ENCODE data around the gene RHOG. TPM values are rescaled to one million over a fixed set of nuclear protein-coding genes. Genes with fewer than 3 reads are reported as not detected.
"Not testable (repeated sequence)": the region's sequence is repeated elsewhere in the genome, so short reads cannot be mapped to it uniquely, and the experiment has no call there.

RHOG gene
- total RNA-seq, 1 experiment from 2014 or later: 31.0 TPM

DNA sequence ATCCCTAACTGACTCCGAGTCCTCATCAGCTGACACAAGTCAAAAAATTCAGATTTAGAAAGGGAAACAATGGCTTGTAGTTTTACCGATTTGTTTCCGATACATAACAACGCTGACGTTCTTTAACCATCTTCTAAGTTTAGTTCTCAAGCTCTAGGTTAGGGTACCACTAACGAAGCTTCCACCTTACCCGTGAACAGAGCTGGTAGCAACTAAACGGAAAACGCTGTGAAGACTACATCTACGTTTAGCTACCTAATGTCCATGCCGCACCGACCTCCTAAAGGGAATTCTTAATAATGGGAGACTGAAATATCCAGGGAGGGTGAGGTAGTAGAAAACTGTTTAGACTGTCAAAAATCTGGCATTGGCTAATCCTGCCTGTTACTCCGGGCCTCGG, 44.4 kb downstream of the RHOG start:
- Histone ChIP-seq H2AFZ (no peak overlapping the region), H3K4me2 (peak overlapping the region; percentile 94), H3K36me3 (ENCODE audit: low read depth) (peaks cover 6% of the 10 kb centered on the region; the same call in 1 of the 2 replicates), H3K9me2 (ENCODE audit: insufficient read depth) (no peaks in the 10 kb centered on the region), H3K4me3 (peak overlapping the region; percentile 86), H3K9me3 (ENCODE audit: insufficient read depth, low read depth) (no peaks in the 10 kb centered on the region), H3F3A (ENCODE audit: insufficient read depth, low read depth) (no peaks in the 10 kb centered on the region; the same call in 1 of the 2 replicates), H3K27me3 (ENCODE audit: insufficient read depth, low read depth) (no peaks in the 10 kb centered on the region), H4K20me1 (ENCODE audit: insufficient read depth) (peaks cover 29% of the 10 kb centered on the region), H3K4me1 (replicated peaks; ENCODE audit: insufficient read depth) (peaks cover 17% of the 10 kb centered on the region), H3K27ac (no peak overlapping the region), H3K79me2 (ENCODE audit: low read depth) (peaks cover 59% of the 10 kb centered on the region)
- ChIA-PET CTCF (interaction anchor here (0.6 kb wide), 1 partner anchor 59 kb away, joined by 3 read pairs; no protein-coding TSS in a partner anchor), POLR2A (ENCODE audit: unreplicated experiment) (interaction anchor here (0.6 kb wide), 1 partner anchor 119 kb away, joined by 3 read pairs; no protein-coding TSS in a partner anchor)
- no peak for DNase-seq
- intact Hi-C loops (cut with micrococcal nuclease; ENCODE audit: unreplicated experiment): no loop called here
- no peak for TF ChIP-seq EZH2 (IDR thresholded peaks at IDR 0.05; ENCODE audit: low read depth)
- TF ChIP-seq, protein P1, sequence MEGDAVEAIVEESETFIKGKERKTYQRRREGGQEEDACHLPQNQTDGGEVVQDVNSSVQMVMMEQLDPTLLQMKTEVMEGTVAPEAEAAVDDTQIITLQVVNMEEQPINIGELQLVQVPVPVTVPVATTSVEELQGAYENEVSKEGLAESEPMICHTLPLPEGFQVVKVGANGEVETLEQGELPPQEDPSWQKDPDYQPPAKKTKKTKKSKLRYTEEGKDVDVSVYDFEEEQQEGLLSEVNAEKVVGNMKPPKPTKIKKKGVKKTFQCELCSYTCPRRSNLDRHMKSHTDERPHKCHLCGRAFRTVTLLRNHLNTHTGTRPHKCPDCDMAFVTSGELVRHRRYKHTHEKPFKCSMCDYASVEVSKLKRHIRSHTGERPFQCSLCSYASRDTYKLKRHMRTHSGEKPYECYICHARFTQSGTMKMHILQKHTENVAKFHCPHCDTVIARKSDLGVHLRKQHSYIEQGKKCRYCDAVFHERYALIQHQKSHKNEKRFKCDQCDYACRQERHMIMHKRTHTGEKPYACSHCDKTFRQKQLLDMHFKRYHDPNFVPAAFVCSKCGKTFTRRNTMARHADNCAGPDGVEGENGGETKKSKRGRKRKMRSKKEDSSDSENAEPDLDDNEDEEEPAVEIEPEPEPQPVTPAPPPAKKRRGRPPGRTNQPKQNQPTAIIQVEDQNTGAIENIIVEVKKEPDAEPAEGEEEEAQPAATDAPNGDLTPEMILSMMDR (conservative IDR thresholded peaks at IDR 0.05): no peak
- no TSS peak for BruUV-seq (replicated peaks)

DNA sequence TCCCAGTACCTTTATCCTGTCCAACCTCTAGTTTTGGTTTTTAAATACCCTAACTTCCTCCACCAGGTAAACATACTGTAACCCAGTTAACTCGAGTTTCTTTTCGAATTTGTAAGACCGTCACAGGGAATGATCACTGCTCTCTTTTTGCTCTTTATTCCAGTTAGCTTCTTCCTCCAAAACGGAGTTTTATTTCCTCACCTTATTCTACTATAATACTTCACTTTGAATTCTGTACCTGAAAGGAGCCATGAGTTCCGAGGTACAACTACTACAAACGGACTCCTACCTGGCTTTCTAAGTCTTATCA, 44.8 kb downstream of the RHOG start:
- intact Hi-C loops (cut with micrococcal nuclease; ENCODE audit: unreplicated experiment): no loop called here
- BruUV-seq (replicated peaks): no TSS peak
- no peaks in the 10 kb centered on the region for H3K27me3 ChIP-seq (ENCODE audit: insufficient read depth, low read depth)
- H3K4me3 ChIP-seq: peak overlapping the region; percentile 86
- no peaks in the 10 kb centered on the region; the same call in 1 of the 2 replicates for H3F3A ChIP-seq (ENCODE audit: insufficient read depth, low read depth)
- H3K36me3 ChIP-seq (ENCODE audit: low read depth): peaks cover 6% of the 10 kb centered on the region; the same call in 1 of the 2 replicates
- POLR2A ChIA-PET (ENCODE audit: unreplicated experiment): interaction anchor here (0.6 kb wide), 1 partner anchor 211 kb away, joined by 9 read pairs; no protein-coding TSS in a partner anchor
- no peak overlapping the region for H3K27ac ChIP-seq
- CTCF ChIA-PET: interaction anchor here (0.6 kb wide), 1 partner anchor 18 kb away, joined by 9 read pairs; no protein-coding TSS in a partner anchor
- peaks cover 63% of the 10 kb centered on the region for H3K79me2 ChIP-seq (ENCODE audit: low read depth)
- no peak for DNase-seq
- no peak for TF ChIP-seq EZH2 (IDR thresholded peaks at IDR 0.05; ENCODE audit: low read depth)
- TF ChIP-seq, protein P1 (conservative IDR thresholded peaks at IDR 0.05): no peak
- peak overlapping the region; percentile 94 for H3K4me2 ChIP-seq
- no peaks in the 10 kb centered on the region for H3K9me3 ChIP-seq (ENCODE audit: insufficient read depth, low read depth)
- H4K20me1 ChIP-seq (ENCODE audit: insufficient read depth): peaks cover 29% of the 10 kb centered on the region
- H2AFZ ChIP-seq: no peak overlapping the region
- no peaks in the 10 kb centered on the region for H3K9me2 ChIP-seq (ENCODE audit: insufficient read depth)
- peaks cover 17% of the 10 kb centered on the region for H3K4me1 ChIP-seq (replicated peaks; ENCODE audit: insufficient read depth)

DNA sequence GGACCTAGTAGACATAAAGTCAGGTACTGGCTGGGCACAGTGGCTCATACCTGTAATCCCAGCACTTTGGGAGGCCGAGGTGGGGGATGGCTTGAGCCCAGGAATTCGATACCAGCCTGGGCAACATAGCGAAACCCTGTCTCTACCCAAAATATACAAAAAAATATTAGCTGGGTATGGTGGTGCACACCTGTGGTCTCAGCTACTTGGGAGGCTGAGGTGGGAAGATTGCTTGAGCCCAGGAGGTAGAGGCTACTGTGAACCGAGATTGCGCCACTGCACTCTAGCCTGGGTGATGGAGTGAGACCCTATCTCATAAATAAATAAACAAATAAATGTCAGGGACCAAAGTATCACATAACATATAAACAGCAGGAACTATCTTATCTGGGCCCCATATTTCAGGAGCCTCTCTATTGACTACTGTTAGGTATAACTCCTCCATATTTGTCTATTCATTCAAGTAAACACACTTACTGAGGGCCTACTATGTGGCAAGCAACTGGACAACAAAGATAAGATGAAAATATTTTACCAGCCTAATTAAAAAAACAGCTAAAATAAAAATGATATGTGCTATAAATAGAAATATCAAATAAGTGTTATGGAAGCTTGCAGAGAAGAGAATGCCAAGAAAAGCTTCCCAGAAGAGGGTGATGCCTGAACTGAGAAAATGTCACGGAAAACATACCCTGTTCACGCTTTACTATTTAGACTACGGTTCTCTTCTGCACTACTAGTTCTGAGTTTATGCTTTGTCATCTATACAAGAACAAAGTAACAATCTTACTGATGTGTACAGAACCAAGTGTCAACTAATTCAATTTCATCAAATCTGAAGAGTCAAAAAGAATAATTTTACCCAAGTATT, 45.4 kb downstream of the RHOG start:
- ChIA-PET CTCF (interaction anchor here (0.6 kb wide), 1 partner anchor 18 kb away, joined by 9 read pairs; no protein-coding TSS in a partner anchor), POLR2A (ENCODE audit: unreplicated experiment) (interaction anchor here (0.6 kb wide), 2 partner anchors 25 to 211 kb away, joined by 5 to 9 read pairs; no protein-coding TSS in a partner anchor)
- intact Hi-C loops (cut with micrococcal nuclease; ENCODE audit: unreplicated experiment): no loop called here

DNA sequence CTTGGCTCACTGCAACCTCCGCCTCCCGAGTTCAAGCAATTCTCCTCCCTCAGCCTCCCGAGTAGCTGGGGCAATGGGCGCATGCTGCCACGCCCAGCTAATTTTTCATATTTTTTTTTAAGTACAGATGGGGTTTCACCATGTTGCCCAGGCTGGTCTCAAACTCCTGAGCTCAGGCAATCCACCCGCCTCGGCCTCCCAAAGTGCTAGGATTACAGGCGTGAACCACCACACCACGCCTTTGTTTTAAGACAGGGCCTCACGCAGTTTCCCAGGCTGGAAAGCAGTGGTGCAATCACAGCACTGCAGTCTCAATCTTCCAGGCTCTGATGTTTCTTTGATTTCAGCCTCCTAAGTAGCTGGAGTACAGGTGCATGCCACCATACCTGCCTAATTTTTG, 46.4 kb downstream of the RHOG start:
- CTCF ChIA-PET; H3F3A ChIP-seq (ENCODE audit: insufficient read depth, low read depth); POLR2A ChIA-PET (ENCODE audit: unreplicated experiment); H3K27me3 ChIP-seq (ENCODE audit: insufficient read depth, low read depth); H3K4me2 ChIP-seq; H3K36me3 ChIP-seq (ENCODE audit: low read depth); BruUV-seq (replicated peaks); H3K9me3 ChIP-seq (ENCODE audit: insufficient read depth, low read depth); H3K4me3 ChIP-seq; DNase-seq; H2AFZ ChIP-seq; intact Hi-C loops (cut with micrococcal nuclease; ENCODE audit: unreplicated experiment); H3K27ac ChIP-seq; H3K9me2 ChIP-seq (ENCODE audit: insufficient read depth): not testable (repeated sequence)
- H4K20me1 ChIP-seq (ENCODE audit: insufficient read depth): peaks cover 38% of the 10 kb centered on the region
- H3K4me1 ChIP-seq (replicated peaks; ENCODE audit: insufficient read depth): peaks cover 17% of the 10 kb centered on the region
- peaks cover 78% of the 10 kb centered on the region for H3K79me2 ChIP-seq (ENCODE audit: low read depth)

More for the DNA sequence above, 45.4 kb downstream of the RHOG start:
- TF ChIP-seq EZH2 (IDR thresholded peaks at IDR 0.05; ENCODE audit: low read depth): no peak
- TF ChIP-seq, protein P1 (conservative IDR thresholded peaks at IDR 0.05): no peak
- H4K20me1 ChIP-seq (ENCODE audit: insufficient read depth): peaks cover 31% of the 10 kb centered on the region
- no peak for DNase-seq
- no peak overlapping the region for H2AFZ ChIP-seq
- peak overlapping the region; percentile 94 for H3K4me2 ChIP-seq
- peaks cover 17% of the 10 kb centered on the region for H3K4me1 ChIP-seq (replicated peaks; ENCODE audit: insufficient read depth)
- H3F3A ChIP-seq (ENCODE audit: insufficient read depth, low read depth): peaks cover under 1% of the 10 kb centered on the region; the same call in 1 of the 2 replicates
- H3K9me3 ChIP-seq (ENCODE audit: insufficient read depth, low read depth): no peaks in the 10 kb centered on the region
- peaks cover 69% of the 10 kb centered on the region for H3K79me2 ChIP-seq (ENCODE audit: low read depth)
- H3K4me3 ChIP-seq: peak overlapping the region; percentile 86; the same call in 1 of the 2 replicates
- no peaks in the 10 kb centered on the region for H3K27me3 ChIP-seq (ENCODE audit: insufficient read depth, low read depth)
- H3K36me3 ChIP-seq (ENCODE audit: low read depth): peaks cover 6% of the 10 kb centered on the region; the same call in 1 of the 2 replicates
- H3K27ac ChIP-seq: no peak overlapping the region
- no TSS peak for BruUV-seq (replicated peaks)
- H3K9me2 ChIP-seq (ENCODE audit: insufficient read depth): no peaks in the 10 kb centered on the region
